GM12892 (cell line): Measurements from ENCODE around the gene SLC43A3.

Experiments used
- POLR2A ChIP-seq: IDR thresholded peaks from 2 replicates; pipeline ENCODE4 v1.6.1; 2011; ENCODE audit warnings: low read depth, low read length, control low read depth
- POLR2AphosphoS5 ChIP-seq: IDR thresholded peaks from 2 replicates; pipeline ENCODE4 v1.6.1; 2011; ENCODE audit warnings: low read depth, low read length, control low read depth
- TAF1 ChIP-seq: IDR thresholded peaks from 2 replicates; pipeline ENCODE4 v1.6.1; 2011; ENCODE audit warnings: low read depth, mild to moderate bottlenecking, control low read depth, low read length, borderline replicate concordance

GRCh38 chr11:57390535-57390934 lies 36.4 kb downstream of the SLC43A3 start, which contains the start of gene PRG2:
- no peak for TF ChIP-seq POLR2AphosphoS5
- TF ChIP-seq POLR2A = no peak
- no peak for TF ChIP-seq TAF1
